HT-29 (cell line): ENCODE results near the gene CTBP2. TPM values are rescaled to one million over a fixed set of nuclear protein-coding genes. Genes with fewer than 3 reads are reported as not detected.

Experiments used
- DNase-seq: peaks from one replicate; pipeline ENCODE4 v3.0.0-alpha.2; 2015; ENCODE audit warnings: low spot score
- total RNA-seq: library from RNA; depleted of rRNA; stranded (reverse); fragments of >200 nt; shearing (Covaris generic); gene quantifications from 2 replicates; pipeline ENCODE4 v1.2.3, GENCODE V29; 2014

Gene CTBP2
- total RNA-seq, 1 experiment from 2014 or later: 207 TPM

- DNase-seq: no peak
Measured at GRCh38 chr10:124977161-124977560, 183.2 kb downstream of the CTBP2 start.

GRCh38 chr10:124975977-124976514, 184.3 kb downstream of the CTBP2 start:
- no peak for DNase-seq

GRCh38 chr10:124974131-124974530, 186.2 kb downstream of the CTBP2 start:
- no peak for DNase-seq

GRCh38 chr10:124972637-124973036, 187.7 kb downstream of the CTBP2 start:
- no peak for DNase-seq

- no peak for DNase-seq
Measured at GRCh38 chr10:124971276-124971675, 189.1 kb downstream of the CTBP2 start.

GRCh38 chr10:124967255-124967654, 193.1 kb downstream of the CTBP2 start:
- no peak for DNase-seq

- DNase-seq: no peak
Measured at GRCh38 chr10:124966008-124966407, 194.4 kb downstream of the CTBP2 start.

GRCh38 chr10:124963866-124964720, 196.3 kb downstream of the CTBP2 start:
- DNase-seq: no peak

- DNase-seq: no peak
Measured at GRCh38 chr10:124962421-124962820, 197.9 kb downstream of the CTBP2 start.

GRCh38 chr10:124961248-124961570, 199.2 kb downstream of the CTBP2 start:
- DNase-seq: no peak

- no peak for DNase-seq
Measured at GRCh38 chr10:124959564-124959963, 200.8 kb downstream of the CTBP2 start.

GRCh38 chr10:124957404-124957947, 202.9 kb downstream of the CTBP2 start:
- no peak for DNase-seq

GRCh38 chr10:124956764-124957163, 203.6 kb downstream of the CTBP2 start:
- no peak for DNase-seq

GRCh38 chr10:124955868-124956267, 204.5 kb downstream of the CTBP2 start:
- no peak for DNase-seq

GRCh38 chr10:124955243-124955642, 205.1 kb downstream of the CTBP2 start:
- DNase-seq: no peak

- DNase-seq: no peak
Measured at GRCh38 chr10:124953421-124953820, 206.9 kb downstream of the CTBP2 start.

GRCh38 chr10:124952123-124952522, 208.2 kb downstream of the CTBP2 start:
- no peak for DNase-seq

GRCh38 chr10:124949543-124949942, 210.8 kb downstream of the CTBP2 start:
- no peak for DNase-seq

- no peak for DNase-seq
Measured at GRCh38 chr10:124946945-124947344, 213.4 kb downstream of the CTBP2 start.

GRCh38 chr10:124944982-124945381, 215.4 kb downstream of the CTBP2 start:
- no peak for DNase-seq

GRCh38 chr10:124943301-124944092, 216.9 kb downstream of the CTBP2 start:
- DNase-seq: no peak
